Measurements from ENCODE around the gene MAP2K5. TPM values are rescaled to one million over a fixed set of nuclear protein-coding genes. Genes with fewer than 3 reads are reported as not detected.

The MAP2K5 gene
- total and polyA plus RNA-seq, 2 experiments from 2014 or later = 12.4 to 13.7 TPM

DNA sequence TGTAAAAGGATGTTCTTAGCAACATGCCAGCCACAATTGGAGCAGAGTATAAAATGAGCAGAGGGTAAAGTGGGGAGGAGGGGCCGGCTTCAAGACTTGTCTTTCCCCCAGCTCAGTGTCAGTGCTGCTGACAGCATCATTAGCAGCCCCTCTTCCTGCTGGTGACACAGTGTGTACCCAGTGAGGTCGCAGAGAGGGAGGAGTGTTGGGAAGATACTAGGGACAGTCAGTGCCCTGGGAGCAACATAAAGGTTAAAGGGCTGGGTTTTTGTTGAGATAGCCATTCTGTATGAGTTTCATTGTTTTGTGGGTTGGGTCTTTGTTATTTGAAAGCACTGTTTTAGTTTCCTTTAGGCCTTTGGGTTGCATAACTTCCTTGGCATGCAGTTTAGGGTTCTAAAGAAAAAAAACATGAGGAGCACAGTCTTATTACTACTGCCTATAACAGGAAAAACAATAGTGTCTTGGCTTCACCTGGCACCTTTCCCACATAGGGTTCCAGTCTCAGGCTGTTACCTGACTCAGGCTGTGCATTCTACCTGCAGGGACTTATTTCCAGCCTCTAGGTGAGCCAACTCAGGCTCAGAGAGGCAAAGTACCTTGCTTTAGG lies 188.7 kb downstream of the MAP2K5 start:
- no peaks in the 10 kb centered on the region for H4K20me1 ChIP-seq (ENCODE audit: insufficient read depth, poor library complexity, severe bottlenecking)
- H3K79me2 ChIP-seq = no peaks in the 10 kb centered on the region
- H3K4me2 ChIP-seq = no peak overlapping the region
- H3K4me1 ChIP-seq (ENCODE audit: insufficient read depth) = no peaks in the 10 kb centered on the region
- 36% methylated on average over 2 of the region's 2 CpGs for WGBS (ENCODE audit: low lambda C conversion rate, missing lambda C conversion rate)
- TF ChIP-seq EZH2 (IDR thresholded peaks at IDR 0.05; ENCODE audit: borderline replicate concordance) = no peak
- TF ChIP-seq EZH2phosphoT487 (IDR thresholded peaks at IDR 0.05; ENCODE audit: low read depth, severe bottlenecking, unreplicated experiment) = no peak
- TF ChIP-seq, protein P1, sequence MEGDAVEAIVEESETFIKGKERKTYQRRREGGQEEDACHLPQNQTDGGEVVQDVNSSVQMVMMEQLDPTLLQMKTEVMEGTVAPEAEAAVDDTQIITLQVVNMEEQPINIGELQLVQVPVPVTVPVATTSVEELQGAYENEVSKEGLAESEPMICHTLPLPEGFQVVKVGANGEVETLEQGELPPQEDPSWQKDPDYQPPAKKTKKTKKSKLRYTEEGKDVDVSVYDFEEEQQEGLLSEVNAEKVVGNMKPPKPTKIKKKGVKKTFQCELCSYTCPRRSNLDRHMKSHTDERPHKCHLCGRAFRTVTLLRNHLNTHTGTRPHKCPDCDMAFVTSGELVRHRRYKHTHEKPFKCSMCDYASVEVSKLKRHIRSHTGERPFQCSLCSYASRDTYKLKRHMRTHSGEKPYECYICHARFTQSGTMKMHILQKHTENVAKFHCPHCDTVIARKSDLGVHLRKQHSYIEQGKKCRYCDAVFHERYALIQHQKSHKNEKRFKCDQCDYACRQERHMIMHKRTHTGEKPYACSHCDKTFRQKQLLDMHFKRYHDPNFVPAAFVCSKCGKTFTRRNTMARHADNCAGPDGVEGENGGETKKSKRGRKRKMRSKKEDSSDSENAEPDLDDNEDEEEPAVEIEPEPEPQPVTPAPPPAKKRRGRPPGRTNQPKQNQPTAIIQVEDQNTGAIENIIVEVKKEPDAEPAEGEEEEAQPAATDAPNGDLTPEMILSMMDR (IDR thresholded peaks at IDR 0.05; ENCODE audit: poor library complexity) = no peak
- H3K9me2 ChIP-seq (replicated peaks; ENCODE audit: insufficient read depth) = no peaks in the 10 kb centered on the region
- no peaks in the 10 kb centered on the region for H3K36me3 ChIP-seq (replicated peaks; ENCODE audit: insufficient read depth, low read depth)
- H3K9me3 ChIP-seq (ENCODE audit: low read depth) = no peaks in the 10 kb centered on the region
- no peaks in the 10 kb centered on the region for H3K27me3 ChIP-seq
- H2AFZ ChIP-seq = no peak overlapping the region
- no peak for DNase-seq (ENCODE audit: low spot score)
- no peak overlapping the region for H3K27ac ChIP-seq
- no peak overlapping the region for H3K4me3 ChIP-seq

DNA sequence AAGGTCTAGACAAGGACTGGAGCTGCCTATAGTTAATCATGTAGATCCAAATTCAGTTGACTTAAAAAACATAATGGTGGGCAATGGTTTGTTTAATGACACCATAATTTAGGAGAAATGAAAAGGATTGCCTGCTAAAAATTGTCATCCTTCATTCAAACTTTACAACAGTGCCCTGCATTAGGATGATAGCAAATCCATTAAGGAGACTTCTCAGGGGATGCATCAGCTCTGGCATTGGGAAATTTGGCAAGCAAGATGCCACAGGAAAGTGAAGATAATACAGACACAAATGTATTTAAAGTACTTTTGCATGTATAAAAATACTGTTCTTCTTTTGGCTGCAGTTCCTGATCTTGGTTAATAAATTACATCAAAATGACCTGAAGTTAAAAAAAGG lies 189.7 kb downstream of the MAP2K5 start:
- Histone ChIP-seq H2AFZ (no peak overlapping the region), H3K79me2 (no peaks in the 10 kb centered on the region), H4K20me1 (ENCODE audit: insufficient read depth, poor library complexity, severe bottlenecking) (no peaks in the 10 kb centered on the region), H3K27me3 (no peaks in the 10 kb centered on the region), H3K36me3 (replicated peaks; ENCODE audit: insufficient read depth, low read depth) (no peaks in the 10 kb centered on the region), H3K4me3 (no peak overlapping the region), H3K4me1 (ENCODE audit: insufficient read depth) (no peaks in the 10 kb centered on the region), H3K9me3 (ENCODE audit: low read depth) (no peaks in the 10 kb centered on the region), H3K4me2 (no peak overlapping the region), H3K9me2 (replicated peaks; ENCODE audit: insufficient read depth) (no peaks in the 10 kb centered on the region), H3K27ac (no peak overlapping the region)
- TF ChIP-seq EZH2phosphoT487 (IDR thresholded peaks at IDR 0.05; ENCODE audit: low read depth, severe bottlenecking, unreplicated experiment) = no peak
- no peak for TF ChIP-seq EZH2 (IDR thresholded peaks at IDR 0.05; ENCODE audit: borderline replicate concordance)
- TF ChIP-seq, protein P1 (IDR thresholded peaks at IDR 0.05; ENCODE audit: poor library complexity) = no peak
- DNase-seq (ENCODE audit: low spot score) = no peak

DNA sequence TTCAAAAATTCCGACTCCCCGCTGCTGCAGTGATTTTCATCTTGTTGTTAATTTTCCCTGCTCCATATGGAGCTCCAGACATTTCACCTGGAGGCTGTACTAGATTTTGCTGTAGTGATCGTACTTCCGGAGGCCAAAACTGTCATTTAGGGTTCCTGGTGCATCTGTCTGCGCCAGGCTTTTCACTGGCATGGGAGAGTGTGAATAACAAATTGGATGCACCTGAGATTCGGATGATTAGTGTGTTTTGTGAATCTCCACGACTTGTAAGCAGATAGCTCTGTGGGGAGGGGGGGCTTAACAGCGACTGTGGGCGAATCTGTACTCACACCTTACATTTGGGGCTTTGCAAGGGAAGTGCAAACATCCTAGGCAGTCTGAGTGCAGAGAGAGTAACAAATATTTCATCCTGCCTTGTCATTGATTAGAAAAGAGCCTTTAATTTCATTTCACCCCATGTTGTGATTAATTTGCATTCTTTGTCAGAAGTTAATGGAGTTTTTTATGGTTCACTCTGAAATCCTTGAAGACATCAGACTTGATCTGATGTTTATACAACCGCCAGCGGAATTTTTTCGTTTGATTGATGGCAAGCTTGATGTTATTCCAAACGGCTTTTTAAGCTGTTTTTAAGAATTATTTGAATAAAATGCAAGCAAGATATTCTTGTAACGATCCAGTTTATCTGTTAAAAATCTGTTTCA lies 190.3 kb downstream of the MAP2K5 start:
- Histone ChIP-seq H3K79me2 (no peaks in the 10 kb centered on the region), H2AFZ (no peak overlapping the region)

More for the DNA sequence above, 190.3 kb downstream of the MAP2K5 start:
- no peaks in the 10 kb centered on the region for H4K20me1 ChIP-seq (ENCODE audit: insufficient read depth, poor library complexity, severe bottlenecking)
- no peak overlapping the region for H3K4me2 ChIP-seq
- WGBS (ENCODE audit: low lambda C conversion rate, missing lambda C conversion rate) = 75% methylated on average over 14 of the region's 14 CpGs
- no peaks in the 10 kb centered on the region for H3K27me3 ChIP-seq
- no peaks in the 10 kb centered on the region for H3K4me1 ChIP-seq (ENCODE audit: insufficient read depth)
- no peaks in the 10 kb centered on the region for H3K9me2 ChIP-seq (replicated peaks; ENCODE audit: insufficient read depth)
- H3K27ac ChIP-seq = no peak overlapping the region
- no peak for DNase-seq (ENCODE audit: low spot score)
- H3K36me3 ChIP-seq (replicated peaks; ENCODE audit: insufficient read depth, low read depth) = no peaks in the 10 kb centered on the region
- H3K9me3 ChIP-seq (ENCODE audit: low read depth) = no peaks in the 10 kb centered on the region
- TF ChIP-seq EZH2 (IDR thresholded peaks at IDR 0.05; ENCODE audit: borderline replicate concordance) (no peak), EZH2phosphoT487 (IDR thresholded peaks at IDR 0.05; ENCODE audit: low read depth, severe bottlenecking, unreplicated experiment) (no peak)
- TF ChIP-seq, protein P1 (IDR thresholded peaks at IDR 0.05; ENCODE audit: poor library complexity) = no peak
- H3K4me3 ChIP-seq = no peak overlapping the region
